CD4-positive, alpha-beta T cell (primary cell): ENCODE results near the gene KNDC1. TPM values are rescaled to one million over a fixed set of nuclear protein-coding genes. Genes with fewer than 3 reads are reported as not detected.
"Not testable (repeated sequence)": the region's sequence is repeated elsewhere in the genome, so short reads cannot be mapped to it uniquely, and the experiment has no call there.

Experiments used
- ATAC-seq: fragments of 200-7000 bp; cut with Tn5 transposase; one replicate; pipeline ENCODE4 v1.10.0; 2022; ENCODE audit warnings: mild to moderate bottlenecking; ENCODE audit not compliant: poor library complexity
- CTCF ChIA-PET: fragments of 350-600 bp; sonication (Branson Sonifier 250); formaldehyde crosslinking; loops from one replicate; lab custom pipeline; 2021; ENCODE audit warnings: antibody characterized with exemption, inconsistent platforms; lab: Charles Lee
- POLR2A ChIA-PET: fragments of 350-600 bp; sonication (Branson Sonifier 250); formaldehyde crosslinking; loops from one replicate; lab custom pipeline; 2021; ENCODE audit warnings: antibody characterized with exemption, inconsistent platforms; lab: Charles Lee
- DNase-seq, 14 experiments: peaks; one replicate each; pipeline ENCODE4 v3.0.0-alpha.2; 2013 to 2020; ENCODE audit warnings: mixed read lengths in 2 of 14
- H3K27ac ChIP-seq, 2 donors: one replicate each; pipeline versions ENCODE4 v1.5.1 to v1.7.0; 2013; ENCODE audit warnings: low read length in 2 of 2, low read depth in 1 of 2, mild to moderate bottlenecking in 1 of 2
- H3K27me3 ChIP-seq, 2 experiments: 1 replicate in 1 of 2; 2 replicates in 1 of 2; pipeline versions ENCODE4 v1.6.1 to v1.7.0; 2013; ENCODE audit warnings: low read length in 2 of 2, control low read depth in 1 of 2, mild to moderate bottlenecking in 1 of 2, moderate library complexity in 1 of 2; ENCODE audit not compliant: insufficient read depth in 2 of 2, control insufficient read depth in 1 of 2
- H3K36me3 ChIP-seq: one replicate; pipeline ENCODE4 v1.6.1; 2013; ENCODE audit warnings: low read length, control low read depth; ENCODE audit not compliant: insufficient read depth
- H3K4me1 ChIP-seq: one replicate; pipeline ENCODE4 v1.6.1; 2013; ENCODE audit warnings: low read length, control low read depth; ENCODE audit not compliant: insufficient read depth
- H3K4me3 ChIP-seq: one replicate; pipeline ENCODE4 v1.5.1; 2013; ENCODE audit warnings: mild to moderate bottlenecking, low read length, moderate library complexity
- H3K9me3 ChIP-seq, 2 experiments: 1 replicate in 1 of 2; 2 replicates in 1 of 2; pipeline versions ENCODE4 v1.6.1 to v1.7.0; 2013; ENCODE audit warnings: low read length in 2 of 2, mild to moderate bottlenecking in 2 of 2, control low read depth in 1 of 2, moderate library complexity in 1 of 2; ENCODE audit not compliant: control insufficient read depth in 1 of 2, insufficient read depth in 1 of 2
- H3K27ac Mint-ChIP-seq: one replicate; pipeline ENCODE4 v1.8.0; 2020; ENCODE audit warnings: mixed read lengths
- H3K27me3 Mint-ChIP-seq: one replicate; pipeline ENCODE4 v1.8.0; 2021; ENCODE audit warnings: mixed read lengths
- H3K36me3 Mint-ChIP-seq: one replicate; pipeline ENCODE4 v1.8.0; 2021; ENCODE audit warnings: low read depth, mixed read lengths
- H3K4me1 Mint-ChIP-seq: one replicate; pipeline ENCODE4 v1.8.0; 2021; ENCODE audit warnings: low read depth, mixed read lengths
- H3K4me3 Mint-ChIP-seq: one replicate; pipeline ENCODE4 v1.8.0; 2020; ENCODE audit warnings: mild to moderate bottlenecking, mixed read lengths
- H3K9me3 Mint-ChIP-seq: one replicate; pipeline ENCODE4 v1.8.0; 2020; ENCODE audit warnings: mixed read lengths
- CTCF ChIP-seq: fragments of 200-600 bp; IDR thresholded peaks from one replicate; pipeline ENCODE4 v1.8.0; 2022; ENCODE audit warnings: antibody characterized with exemption, mild to moderate bottlenecking
- intact Hi-C, 2 experiments: fragments of 100-400 bp; cut with DNase I in 1 of 2; cut with micrococcal nuclease in 1 of 2; formaldehyde crosslinking; loops; one replicate each; pipeline versions ENCODE4 v1.15.1 to v1.9.0; 2023 to 2025; cut with DNase I, micrococcal nuclease
- total RNA-seq, 174 experiments: library from RNA in 2 of 174; stranded (reverse) in 2 of 174; gene quantifications; one replicate each; pipeline ENCODE4 v1.2.3 and lab custom pipeline; 2021 to 2026

Gene KNDC1
- total RNA-seq, 2 experiments from 2014 or later = not detected

GRCh38 chr10:133264461-133264860 lies 104.4 kb downstream of the KNDC1 start:
- H3K27ac ChIP-seq = no peak overlapping the region
- peaks cover 14% of the 10 kb centered on the region for H3K36me3 Mint-ChIP-seq
- no peaks in the 10 kb centered on the region for H3K27me3 ChIP-seq
- H3K36me3 ChIP-seq = peaks cover 21% of the 10 kb centered on the region
- no peaks in the 10 kb centered on the region for H3K9me3 ChIP-seq
- intact Hi-C loops = loop anchor here (5.0 to 10.0 kb wide), 5 partner anchors 108 to 960 kb away; partner anchors contain the start of genes ECHS1 (in 1 of the 2), INPP5A (in 1 of the 2), MTG1 (in 1 of the 2) and STK32C (in 1 of the 2)
- peaks cover 67% of the 10 kb centered on the region for H3K4me1 ChIP-seq
- H3K9me3 Mint-ChIP-seq = no peaks in the 10 kb centered on the region
- POLR2A ChIA-PET = interaction anchor here (0.6 to 3.0 kb wide), 5 partner anchors 11 to 93 kb away, joined by 3 to 22 read pairs (median 4); partner anchors contain the start of genes ADAM8 and CALY
- H3K27me3 Mint-ChIP-seq = no peaks in the 10 kb centered on the region
- peak in 13 of 14 experiments; percentile 34 to 79 (median 62) for DNase-seq
- H3K4me3 ChIP-seq = no peak overlapping the region
- CTCF ChIA-PET = interaction anchor here (0.7 to 1.7 kb wide), 3 partner anchors 11 to 43 kb away, joined by 3 to 6 read pairs (median 5); no protein-coding TSS in a partner anchor
- H3K4me3 Mint-ChIP-seq = peak overlapping the region; percentile 84
- H3K4me1 Mint-ChIP-seq = peaks cover 58% of the 10 kb centered on the region
- peak overlapping the region; percentile 90 for H3K27ac Mint-ChIP-seq
- TF ChIP-seq CTCF = no peak
- ATAC-seq = peak; percentile 51

DNA sequence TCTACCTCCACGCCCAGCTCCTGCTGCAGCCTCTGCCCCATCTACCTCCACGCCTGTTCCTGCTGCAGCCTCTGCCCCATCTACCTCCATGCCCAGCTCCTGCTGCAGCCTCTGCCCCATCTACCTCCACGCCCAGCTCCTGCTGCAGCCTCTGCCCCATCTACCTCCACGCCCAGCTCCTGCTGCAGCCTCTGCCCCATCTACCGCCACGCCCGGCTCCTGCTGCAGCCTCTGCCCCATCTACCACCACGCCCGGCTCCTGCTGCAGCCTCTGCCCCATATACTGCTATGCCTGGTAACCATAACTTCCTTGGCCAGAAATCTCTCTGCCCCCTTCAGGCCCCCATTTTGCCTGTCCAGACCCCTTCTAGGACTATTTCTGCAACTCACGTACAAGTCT lies 105.0 kb downstream of the KNDC1 start:
- Histone ChIP-seq H3K36me3 (peaks cover 27% of the 10 kb centered on the region), H3K4me1 (peaks cover 65% of the 10 kb centered on the region)
- H3K27me3 ChIP-seq, H3K9me3 Mint-ChIP-seq, CTCF ChIA-PET, DNase-seq, H3K27me3 Mint-ChIP-seq, H3K27ac ChIP-seq, ATAC-seq, H3K9me3 ChIP-seq, H3K4me3 ChIP-seq: not testable (repeated sequence)
- POLR2A ChIA-PET = interaction anchor here (1.1 to 3.0 kb wide), 2 partner anchors 11 to 13 kb away, joined by 4 to 22 read pairs; partner anchors contain the start of gene ADAM8
- peaks cover 17% of the 10 kb centered on the region for H3K36me3 Mint-ChIP-seq
- H3K4me1 Mint-ChIP-seq = peaks cover 52% of the 10 kb centered on the region
- H3K27ac Mint-ChIP-seq = peak overlapping the region; percentile 56
- intact Hi-C loops = loop anchor here in 1 of 2 experiments (10.0 kb wide), 1 partner anchor 960 kb away; the partner anchor contains the start of gene STK32C
- H3K4me3 Mint-ChIP-seq = peak overlapping the region; percentile 73

DNA sequence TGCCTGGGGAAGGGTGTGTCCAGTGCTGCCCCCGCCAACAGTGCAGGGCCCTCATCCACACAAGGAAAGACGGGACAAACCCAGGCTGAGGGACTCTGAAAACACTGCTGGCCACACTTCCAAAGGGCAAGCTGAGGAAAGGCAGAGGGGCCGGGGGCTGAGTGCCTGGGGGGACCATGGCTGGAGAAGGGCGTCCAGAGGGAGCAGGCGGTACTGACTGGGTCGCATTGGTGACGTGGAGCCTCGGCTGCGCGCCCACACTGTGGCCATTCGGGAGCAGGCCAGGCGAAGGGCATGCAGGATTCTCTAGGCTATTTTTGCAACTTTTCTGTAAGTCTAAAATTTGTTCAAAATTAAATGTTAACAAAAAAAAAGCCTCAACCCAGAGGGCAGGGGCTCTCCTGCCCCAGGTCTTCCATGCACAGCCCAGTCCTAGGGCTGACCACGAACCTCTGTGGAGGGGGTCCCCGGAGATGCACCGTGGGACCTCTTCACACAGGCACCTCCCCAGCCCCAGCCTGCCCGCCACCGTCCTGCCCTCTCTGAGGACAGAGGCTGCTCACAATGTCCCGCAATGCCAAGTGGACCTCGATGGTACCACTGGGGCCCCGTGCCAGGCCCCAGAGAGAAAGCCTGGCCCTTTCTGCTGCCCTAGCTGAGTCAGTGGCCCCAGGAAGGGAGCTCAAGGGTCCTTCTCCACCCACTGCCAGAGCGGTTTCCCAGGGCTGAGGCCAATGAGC lies 106.2 kb downstream of the KNDC1 start:
- POLR2A ChIA-PET = interaction anchor here (1.1 kb wide), 1 partner anchor 9 kb away, joined by 5 read pairs; no protein-coding TSS in a partner anchor
- CTCF ChIA-PET = no interaction called here
- ATAC-seq (no peak), DNase-seq (no peak)
- Histone ChIP-seq H3K4me1 (peaks cover 53% of the 10 kb centered on the region), H3K27me3 (no peaks in the 10 kb centered on the region), H3K27ac (peak overlapping the region in 1 of 2 donors; percentile 21), H3K9me3 (no peaks in the 10 kb centered on the region), H3K36me3 (peaks cover 39% of the 10 kb centered on the region), H3K4me3 (no peak overlapping the region)
- intact Hi-C loops = loop anchor here in 1 of 2 experiments (10.0 kb wide), 1 partner anchor 961 kb away; the partner anchor contains the start of gene STK32C
- Mint-ChIP-seq H3K4me1 (peaks cover 40% of the 10 kb centered on the region), H3K36me3 (peaks cover 21% of the 10 kb centered on the region), H3K27ac (peak overlapping the region; percentile 56), H3K27me3 (no peaks in the 10 kb centered on the region), H3K4me3 (no peak overlapping the region), H3K9me3 (no peaks in the 10 kb centered on the region)
- no peak for TF ChIP-seq CTCF
